IMR-90 (cell line): Measurements from ENCODE around the gene PTPRN2. TPM values are rescaled to one million over a fixed set of nuclear protein-coding genes. Genes with fewer than 3 reads are reported as not detected.
"Not testable (repeated sequence)": the region's sequence is repeated elsewhere in the genome, so short reads cannot be mapped to it uniquely, and the experiment has no call there.

ENCODE experiments used
- ATAC-seq: fragments of 200-7000 bp; cut with Tn5 transposase; 2 replicates; pipeline ENCODE4 v1.9.1; 2020; ENCODE audit warnings: low read depth, mild to moderate bottlenecking, moderate library complexity
- BruUV-seq: library from RNA; stranded (reverse); fragments of 400-500 nt; replicated peaks from 2 replicates; lab custom pipeline; 2021; lab: Mats Ljungman, UMichigan
- CTCF ChIA-PET: fragments of 300-600 bp; formaldehyde crosslinking; extraction: SDS; loops from one replicate; lab custom pipeline; 2021; ENCODE audit warnings: antibody characterized with exemption; lab: Yijun Ruan, JAX
- POLR2A ChIA-PET: fragments of 300-600 bp; sonication (Branson Sonifier 250); formaldehyde crosslinking; loops from one replicate; lab custom pipeline; 2022; ENCODE audit warnings: antibody characterized with exemption; ENCODE audit not compliant: unreplicated experiment; lab: Charles Lee
- DNase-seq: peaks from one replicate; pipeline ENCODE4 v3.0.0; 2013
- H2AFZ ChIP-seq: replicated peaks from 2 replicates; pipeline ENCODE3; 2013; ENCODE audit warnings: low read length, mild to moderate bottlenecking; ENCODE audit not compliant: poor library complexity
- H2AK5ac ChIP-seq: 2 replicates; pipeline ENCODE4 v1.6.1; 2013; ENCODE audit warnings: low read depth, low read length, inconsistent platforms
- H2AK9ac ChIP-seq: replicated peaks from 2 replicates; pipeline ENCODE3; 2013; ENCODE audit warnings: mild to moderate bottlenecking, low read depth, low read length, moderate library complexity; ENCODE audit not compliant: poor library complexity
- H2BK120ac ChIP-seq: 2 replicates; pipeline ENCODE4 v1.6.1; 2013; ENCODE audit warnings: low read depth, low read length, inconsistent platforms
- H2BK15ac ChIP-seq: 3 replicates; pipeline ENCODE4 v1.6.1; 2013; ENCODE audit warnings: low read depth, low read length, inconsistent platforms
- H2BK20ac ChIP-seq: 2 replicates; pipeline ENCODE4 v1.6.1; 2013; ENCODE audit warnings: low read depth, mild to moderate bottlenecking, inconsistent platforms, low read length, moderate library complexity
- H2BK5ac ChIP-seq: 2 replicates; pipeline ENCODE4 v1.6.1; 2013; ENCODE audit warnings: mild to moderate bottlenecking, low read depth, low read length, inconsistent platforms; ENCODE audit not compliant: poor library complexity, severe bottlenecking
- H3K14ac ChIP-seq: replicated peaks from 2 replicates; pipeline ENCODE4 v1.6.1; 2013; ENCODE audit warnings: low read depth, low read length, inconsistent platforms
- H3K18ac ChIP-seq: 2 replicates; pipeline ENCODE4 v1.6.1; 2013; ENCODE audit warnings: low read depth, low read length, control low read depth
- H3K23ac ChIP-seq: 2 replicates; pipeline ENCODE4 v1.6.1; 2013; ENCODE audit warnings: low read depth, low read length, inconsistent platforms
- H3K27ac ChIP-seq: 2 replicates; pipeline ENCODE4 v1.5.1; 2013; ENCODE audit warnings: mild to moderate bottlenecking, control low read depth, low read length; ENCODE audit not compliant: insufficient read depth
- H3K27me3 ChIP-seq: 2 replicates; pipeline ENCODE4 v1.6.1; 2013; ENCODE audit warnings: low read length; ENCODE audit not compliant: control insufficient read depth, insufficient read depth
- H3K36me3 ChIP-seq: 2 replicates; pipeline ENCODE4 v1.6.1; 2013; ENCODE audit warnings: low read length, mixed read lengths; ENCODE audit not compliant: control insufficient read depth, insufficient read depth
- H3K4ac ChIP-seq: 2 replicates; pipeline ENCODE4 v1.6.1; 2013; ENCODE audit warnings: low read depth, low read length, inconsistent platforms
- H3K4me1 ChIP-seq: 2 replicates; pipeline ENCODE4 v1.6.1; 2013; ENCODE audit warnings: low read length, mixed read lengths; ENCODE audit not compliant: control insufficient read depth, insufficient read depth
- H3K4me2 ChIP-seq: 2 replicates; pipeline ENCODE4 v1.6.1; 2013; ENCODE audit warnings: low read depth, mild to moderate bottlenecking, control low read depth, low read length, moderate library complexity
- H3K4me3 ChIP-seq: 2 replicates; pipeline ENCODE4 v1.5.1; 2013; ENCODE audit warnings: low read depth, mild to moderate bottlenecking, control low read depth, low read length, moderate library complexity; ENCODE audit not compliant: insufficient read depth
- H3K56ac ChIP-seq: 2 replicates; pipeline ENCODE4 v1.6.1; 2013; ENCODE audit warnings: low read length, inconsistent platforms; ENCODE audit not compliant: insufficient read depth; ENCODE audit errors: extremely low read depth
- H3K79me1 ChIP-seq, 2 experiments: 2 replicates each; pipeline ENCODE4 v1.6.1; 2013; ENCODE audit warnings: low read length in 2 of 2, inconsistent platforms in 1 of 2, low read depth in 1 of 2
- H3K9ac ChIP-seq: 2 replicates; pipeline ENCODE4 v1.6.1; 2013; ENCODE audit warnings: low read depth, low read length, control low read depth
- H3K9me1 ChIP-seq: 2 replicates; pipeline ENCODE4 v1.6.1; 2013; ENCODE audit warnings: low read length, inconsistent platforms; ENCODE audit not compliant: insufficient read depth
- H3K9me3 ChIP-seq: 2 replicates; pipeline ENCODE4 v1.6.1; 2013; ENCODE audit warnings: low read length; ENCODE audit not compliant: control insufficient read depth, insufficient read depth
- H4K20me1 ChIP-seq: 2 replicates; pipeline ENCODE4 v1.6.1; 2013; ENCODE audit warnings: low read length, inconsistent platforms; ENCODE audit not compliant: insufficient read depth
- H4K5ac ChIP-seq: 2 replicates; pipeline ENCODE4 v1.6.1; 2013; ENCODE audit warnings: mild to moderate bottlenecking, low read depth, low read length, control low read depth
- H4K8ac ChIP-seq, 2 experiments: 2 replicates each; pipeline ENCODE4 v1.6.1; 2013; ENCODE audit warnings: low read depth in 2 of 2, low read length in 2 of 2, control low read depth in 1 of 2, inconsistent platforms in 1 of 2
- H4K91ac ChIP-seq: 2 replicates; pipeline ENCODE4 v1.6.1; 2013; ENCODE audit warnings: low read depth, low read length, inconsistent platforms; ENCODE audit not compliant: insufficient read depth
- CEBPB ChIP-seq: IDR thresholded peaks from 2 replicates; pipeline ENCODE4 v1.6.1; 2012; ENCODE audit warnings: low read depth, low read length, improper control_type of control experiment
- whole genome bisulfite sequencing, 2 experiments: methylation state at CpG; one replicate each; pipeline versions ENCODE4 v1.1.5 to v1.1.7; 2013; ENCODE audit warnings: missing lambda C conversion rate in 2 of 2; ENCODE audit not compliant: insufficient read length in 1 of 2; ENCODE audit errors: extremely low coverage in 2 of 2; 5-methylcytosine and 5-hydroxymethylcytosine counted together
- dilution Hi-C: fragments of 300-500 bp; cut with HindIII; formaldehyde crosslinking; loops from one replicate; pipeline ENCODE4 v1.14.3; 2018; ENCODE audit warnings: low sequenced_read_pairs; ENCODE audit not compliant: unreplicated experiment
- in situ Hi-C: fragments of 300-500 bp; cut with MboI; formaldehyde crosslinking; loops from 3 replicates; pipeline ENCODE4 v1.14.3; 2019; ENCODE audit warnings: low sequenced_read_pairs, inconsistent platforms, mixed read lengths
- intact Hi-C: fragments of 100-400 bp; cut with micrococcal nuclease; formaldehyde crosslinking; loops from 2 replicates; pipeline ENCODE4 v1.10.0; 2022
- polyA plus RNA-seq, 3 experiments: library from polyadenylated mRNA; depleted of rRNA; stranded (reverse); fragments of >200 nt; gene quantifications; 2 replicates each; pipeline ENCODE4 v1.2.3, GENCODE V29; 2012; ENCODE audit warnings: low replicate concordance in 1 of 3
- total RNA-seq: library from RNA; depleted of rRNA; stranded (reverse); fragments of >200 nt; gene quantifications from 2 replicates; pipeline ENCODE4 v1.2.3, GENCODE V29; 2012

The PTPRN2 gene
- total and polyA plus RNA-seq, 2 of the 4 experiments (the other 2 are of a cell fraction) = 0.03 TPM; not detected in 1

DNA sequence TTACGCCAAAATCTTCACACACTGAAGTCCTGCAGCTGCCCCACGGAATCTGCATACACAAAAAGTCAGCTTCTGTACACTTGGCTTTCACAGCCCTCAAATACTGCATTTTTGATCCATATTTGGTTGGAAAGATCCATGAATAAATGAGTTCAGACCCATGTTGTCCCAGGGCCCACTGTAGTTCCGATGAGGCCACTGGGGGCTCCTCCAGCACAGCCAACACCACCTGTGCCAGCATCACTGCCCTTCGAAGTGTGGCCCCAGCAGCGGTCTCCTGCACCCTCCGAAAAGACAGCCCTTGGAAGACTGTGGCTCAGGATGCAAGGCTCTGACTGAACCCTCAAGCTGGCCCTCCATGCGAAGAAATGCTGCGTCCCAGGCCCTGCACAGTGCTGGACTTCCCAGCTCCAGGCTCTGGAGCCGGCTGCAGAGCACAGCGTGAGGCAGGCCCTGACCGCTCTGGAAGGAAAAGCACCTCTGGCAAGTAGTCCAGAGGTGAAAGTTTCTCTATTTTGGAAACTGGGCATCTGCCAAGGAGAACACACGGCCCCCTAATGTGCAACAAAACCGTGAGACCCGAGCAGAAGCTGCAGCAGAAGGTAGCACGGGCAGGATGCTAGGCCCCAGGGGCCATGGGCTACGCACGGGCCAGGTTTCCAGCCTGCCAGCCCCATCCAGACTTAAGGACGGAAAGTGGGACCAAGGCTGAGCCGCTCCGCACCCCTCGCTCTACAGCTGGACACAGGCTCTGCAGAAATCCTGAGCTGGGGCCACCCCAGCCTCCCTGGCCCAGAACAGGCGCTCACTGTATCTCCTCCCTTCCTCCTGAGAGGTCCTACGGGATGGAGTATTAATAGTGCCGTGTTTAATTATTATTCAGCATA is 62.6 kb downstream of the PTPRN2 start (continued):
- no peak for TF ChIP-seq CEBPB

DNA sequence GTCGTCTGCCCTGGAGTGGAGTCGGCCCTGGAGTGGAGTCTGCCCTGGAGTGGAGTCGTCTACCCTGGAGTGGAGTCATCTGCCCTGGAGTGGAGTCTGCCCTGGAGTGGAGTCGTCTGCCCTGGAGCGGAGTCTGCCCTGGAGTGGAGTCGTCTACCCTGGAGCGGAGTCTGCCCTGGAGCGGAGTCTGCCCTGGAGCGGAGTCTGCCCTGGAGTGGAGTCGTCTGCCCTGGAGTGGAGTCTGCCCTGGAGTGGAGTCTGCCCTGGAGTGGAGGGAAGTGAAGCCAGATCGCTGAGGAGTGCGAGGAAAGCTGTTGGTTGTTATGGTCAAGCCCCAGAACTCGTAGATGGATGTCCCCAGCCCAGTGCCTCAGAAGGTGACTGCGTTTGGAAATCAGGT is 63.3 kb downstream of the PTPRN2 start:
- POLR2A ChIA-PET, H3K4me2 ChIP-seq, H4K5ac ChIP-seq, H3K14ac ChIP-seq, H2BK15ac ChIP-seq, ATAC-seq, H3K4ac ChIP-seq, intact Hi-C loops, H2AFZ ChIP-seq, H3K4me3 ChIP-seq, H3K4me1 ChIP-seq, CTCF ChIA-PET, dilution Hi-C loops, in situ Hi-C loops, H4K91ac ChIP-seq, H3K27ac ChIP-seq, BruUV-seq, DNase-seq, H3K36me3 ChIP-seq, H2AK9ac ChIP-seq, H2BK120ac ChIP-seq, H3K56ac ChIP-seq, H3K23ac ChIP-seq, H3K9ac ChIP-seq, H3K27me3 ChIP-seq, H2BK20ac ChIP-seq, H2AK5ac ChIP-seq, H3K79me1 ChIP-seq, H4K20me1 ChIP-seq, H2BK5ac ChIP-seq, H3K9me1 ChIP-seq, H3K18ac ChIP-seq, H4K8ac ChIP-seq: not testable (repeated sequence)
- WGBS, 2 experiments = 36% methylated on average over 3 of the region's 14 CpGs; no CpG with 5 or more reads in 1 of the 2 experiments
- peaks cover 70% of the 10 kb centered on the region for H3K9me3 ChIP-seq

DNA sequence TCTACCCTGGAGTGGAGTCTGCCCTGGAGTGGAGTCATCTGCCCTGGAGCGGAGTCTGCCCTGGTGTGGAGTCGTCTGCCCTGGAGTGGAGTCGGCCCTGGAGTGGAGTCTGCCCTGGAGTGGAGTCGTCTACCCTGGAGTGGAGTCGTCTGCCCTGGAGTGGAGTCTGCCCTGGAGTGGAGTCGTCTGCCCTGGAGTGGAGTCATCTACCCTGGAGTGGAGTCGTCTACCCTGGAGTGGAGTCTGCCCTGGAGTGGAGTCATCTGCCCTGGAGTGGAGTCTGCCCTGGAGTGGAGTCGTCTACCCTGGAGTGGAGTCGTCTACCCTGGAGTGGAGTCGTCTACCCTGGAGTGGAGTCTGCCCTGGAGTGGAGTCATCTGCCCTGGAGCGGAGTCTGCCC is 63.7 kb downstream of the PTPRN2 start:
- in situ Hi-C loops, H3K9me1 ChIP-seq, H3K23ac ChIP-seq, H3K27me3 ChIP-seq, H2AFZ ChIP-seq, intact Hi-C loops, BruUV-seq, H2BK5ac ChIP-seq, H3K9ac ChIP-seq, H3K18ac ChIP-seq, H3K56ac ChIP-seq, H4K8ac ChIP-seq, H3K4me1 ChIP-seq, H2BK120ac ChIP-seq, H4K5ac ChIP-seq, CTCF ChIA-PET, H4K91ac ChIP-seq, H3K4me3 ChIP-seq, H3K79me1 ChIP-seq, H3K36me3 ChIP-seq, DNase-seq, H2AK9ac ChIP-seq, H2AK5ac ChIP-seq, H3K14ac ChIP-seq, H4K20me1 ChIP-seq, POLR2A ChIA-PET, H2BK15ac ChIP-seq, H2BK20ac ChIP-seq, ATAC-seq, H3K27ac ChIP-seq, dilution Hi-C loops, H3K4ac ChIP-seq, H3K4me2 ChIP-seq: not testable (repeated sequence)
- no CpG with 5 or more reads among the region's 11 CpGs for WGBS, 2 experiments
- H3K9me3 ChIP-seq = peaks cover 66% of the 10 kb centered on the region
